Motor neuron (in vitro differentiated cells): ENCODE results near the gene BRD4. TPM values are rescaled to one million over a fixed set of nuclear protein-coding genes. Genes with fewer than 3 reads are reported as not detected.

Source experiments
- ATAC-seq, 8 experiments: fragments of 200-7000 bp; cut with Tn5 transposase; replicated peaks in 6 of 8; 2 replicates each; pipeline ENCODE4 v1.8.0; 2021; ENCODE audit warnings: mild to moderate bottlenecking in 8 of 8, moderate library complexity in 8 of 8
- H3K27ac ChIP-seq, 2 donors: fragments of 250-450 bp; sonication (Bioruptor Pico); 2 replicates each; pipeline ENCODE4 v1.9.0; 2021; ENCODE audit warnings: antibody characterized with exemption in 2 of 2, mild to moderate bottlenecking in 2 of 2, moderate library complexity in 1 of 2
- H3K4me1 ChIP-seq, 2 donors: fragments of 250-450 bp; sonication (Bioruptor Pico); replicated peaks in 1 of 2; 2 replicates each; pipeline ENCODE4 v1.6.1; 2021; ENCODE audit warnings: antibody characterized with exemption in 2 of 2, mild to moderate bottlenecking in 2 of 2, moderate library complexity in 1 of 2
- H3K4me3 ChIP-seq, 5 donors: fragments of 250-450 bp; sonication (Bioruptor Pico); 2 replicates each; pipeline ENCODE4 v1.9.0; 2021; ENCODE audit warnings: antibody characterized with exemption in 5 of 5, mild to moderate bottlenecking in 5 of 5, moderate library complexity in 4 of 5
- WGBS, 10 experiments: fragments of 450-650 bp; shearing (Covaris generic); methylation state at CpG; one replicate each; pipeline ENCODE4 v1.0.0; 2022; 5-methylcytosine and 5-hydroxymethylcytosine counted together
- in situ Hi-C, 9 experiments: fragments of 400-800 bp; cut with MboI; loops; one replicate each; pipeline ENCODE4 v1.15.0; 2021; ENCODE audit warnings: low sequenced_read_pairs in 9 of 9, low pct_unique_long_range_greater_than_20kb in 2 of 9; ENCODE audit not compliant: unreplicated experiment in 9 of 9
- total RNA-seq, 8 experiments: library from RNA; unstranded; fragments of 300-600 nt; gene quantifications; 2 replicates each; pipeline versions ENCODE4 v1.2.3 to v1.2.4, GENCODE V29; 2022

BRD4 gene
- total RNA-seq, 8 experiments from 2014 or later, result 10.5 to 70.6 (median 23.0) TPM

DNA sequence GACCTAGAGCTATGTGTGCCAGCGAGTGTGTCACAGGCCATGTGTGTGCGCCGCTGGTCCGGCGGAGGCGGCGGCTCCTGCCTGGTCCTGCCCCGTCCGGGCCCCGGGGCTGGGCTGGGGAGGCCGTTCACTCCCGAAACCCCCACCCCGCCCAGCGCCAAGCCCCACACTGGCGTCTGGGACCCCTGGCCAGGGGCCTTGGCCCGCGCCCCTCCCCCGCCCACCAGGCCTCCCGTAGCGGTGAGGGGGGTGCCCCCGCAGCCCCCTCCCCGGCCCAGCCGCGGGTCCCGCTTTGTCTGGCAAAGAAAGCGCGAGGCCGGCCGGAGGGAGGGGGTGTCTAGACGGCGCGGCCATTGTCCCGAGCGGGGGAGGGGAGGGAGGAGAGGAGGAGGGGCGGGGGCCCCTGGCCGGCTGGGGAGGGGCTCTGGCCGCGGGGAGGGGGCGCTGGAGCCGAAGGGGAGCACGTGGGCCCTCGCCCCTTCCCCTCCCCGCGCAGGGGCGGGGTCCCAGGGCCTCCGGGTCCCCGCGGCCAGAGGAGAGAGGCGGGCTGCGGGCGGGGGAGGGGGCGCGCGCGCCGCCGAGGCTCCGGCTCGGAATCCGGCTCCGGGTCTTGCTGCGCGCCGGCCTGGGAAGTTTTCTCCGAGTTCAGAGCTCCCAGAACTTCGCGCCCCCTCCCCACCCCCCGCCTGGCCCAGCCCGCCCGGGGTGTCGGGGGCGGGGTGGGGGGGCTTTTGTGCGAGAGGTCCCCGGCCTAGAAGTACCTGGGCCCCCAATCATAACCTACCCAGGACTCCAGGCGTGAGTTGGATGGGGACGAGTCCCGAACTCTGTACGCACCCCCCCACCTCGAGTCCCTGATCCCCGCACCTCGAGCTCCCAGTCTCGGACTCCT, 132.4 kb downstream of the BRD4 start:
- peak overlapping the region; percentile 18 to 78 for H3K27ac ChIP-seq
- in situ Hi-C loops, result loop anchor here in 1 of 9 experiments (25.0 kb wide), 1 partner anchor 362 kb away; no protein-coding TSS in a partner anchor
- no CpG with 5 or more reads among the region's 82 CpGs for WGBS, 10 experiments

DNA sequence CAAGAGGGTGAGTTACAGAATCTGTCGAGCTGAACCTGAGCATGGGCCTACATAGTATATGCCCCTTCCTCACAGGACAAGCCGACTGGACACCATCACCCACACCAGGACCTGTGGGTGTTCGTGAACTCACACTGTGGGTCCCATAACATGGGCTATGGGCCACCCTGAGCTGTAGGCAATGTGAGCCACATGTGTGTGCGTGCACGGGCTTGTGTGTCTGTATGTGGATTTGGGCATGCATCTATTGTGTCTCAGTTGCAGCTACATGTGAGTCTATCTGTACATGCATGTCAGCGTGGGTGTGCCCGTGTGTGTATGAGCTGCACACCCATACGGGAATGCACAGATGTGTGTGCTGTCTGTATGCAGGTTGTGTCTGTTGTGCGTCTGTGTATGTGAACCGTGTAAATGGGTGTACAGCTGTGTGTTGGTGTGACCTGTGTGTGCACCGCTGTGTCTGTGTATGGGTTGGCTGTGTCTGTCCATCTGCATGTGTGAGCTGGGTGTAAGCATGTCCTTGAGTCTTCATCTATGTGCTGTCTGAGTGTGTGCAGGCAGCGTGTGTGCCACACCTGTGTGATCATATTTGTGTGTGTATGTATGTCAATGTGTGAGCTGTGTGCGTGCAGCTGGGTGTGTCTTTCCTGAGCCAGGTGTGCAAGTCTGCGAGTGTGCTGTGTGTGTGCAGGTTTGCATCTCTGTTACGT, 133.2 kb downstream of the BRD4 start:
- H3K27ac ChIP-seq, result peak overlapping the region in 1 of 2 donors; percentile 71
- peak overlapping the region in 4 of 5 donors; percentile 40 to 73 (median 50) for H3K4me3 ChIP-seq
- ATAC-seq, result no peak
- 84 to 100% (median 93%) methylated on average over 1 to 5 of the region's 15 CpGs; no CpG with 5 or more reads in 5 of the 10 experiments for WGBS, 10 experiments
- in situ Hi-C loops, result loop anchor here in 1 of 9 experiments (25.0 kb wide), 1 partner anchor 363 kb away; no protein-coding TSS in a partner anchor
- peaks cover 4 to 22% of the 10 kb centered on the region in 2 donors for H3K4me1 ChIP-seq

More for the DNA sequence above, 132.4 kb downstream of the BRD4 start:
- peak overlapping the region; percentile 32 to 73 (median 43) for H3K4me3 ChIP-seq
- peaks cover 4 to 21% of the 10 kb centered on the region in 2 donors for H3K4me1 ChIP-seq
- ATAC-seq, result peak in 6 of 8 experiments; percentile 5 to 43 (median 31)

DNA sequence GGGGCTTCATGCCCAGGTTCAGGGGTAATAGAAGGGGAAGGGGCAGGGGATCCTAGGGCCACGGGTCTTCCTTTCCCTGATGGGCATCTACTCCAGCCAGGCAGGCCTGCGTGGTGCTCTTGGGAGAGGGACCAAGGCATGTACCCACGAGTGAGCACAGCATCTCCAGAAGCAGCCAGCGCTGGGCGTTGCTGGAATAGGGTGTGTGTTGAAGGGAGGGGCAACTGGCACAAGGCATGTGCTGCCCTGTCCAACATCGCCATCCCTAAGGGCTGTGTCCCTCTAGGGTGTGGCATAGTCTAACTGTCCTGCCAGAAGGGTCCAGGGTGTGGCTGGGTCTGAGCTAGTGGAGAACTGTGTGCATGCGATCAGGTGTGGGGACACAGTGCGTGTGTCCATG, 134.4 kb downstream of the BRD4 start:
- in situ Hi-C loops, result loop anchor here in 1 of 9 experiments (25.0 kb wide), 1 partner anchor 364 kb away; no protein-coding TSS in a partner anchor
- ATAC-seq, result peak in 3 of 8 experiments; percentile 3 to 23 (median 17)
- H3K27ac ChIP-seq, result no peak overlapping the region
- no peak overlapping the region for H3K4me3 ChIP-seq
- WGBS, 10 experiments, result 11 to 100% (median 70%) methylated on average over 1 to 4 of the region's 8 CpGs; no CpG with 5 or more reads in 3 of the 10 experiments
- H3K4me1 ChIP-seq, result peaks cover 4 to 22% of the 10 kb centered on the region in 2 donors

DNA sequence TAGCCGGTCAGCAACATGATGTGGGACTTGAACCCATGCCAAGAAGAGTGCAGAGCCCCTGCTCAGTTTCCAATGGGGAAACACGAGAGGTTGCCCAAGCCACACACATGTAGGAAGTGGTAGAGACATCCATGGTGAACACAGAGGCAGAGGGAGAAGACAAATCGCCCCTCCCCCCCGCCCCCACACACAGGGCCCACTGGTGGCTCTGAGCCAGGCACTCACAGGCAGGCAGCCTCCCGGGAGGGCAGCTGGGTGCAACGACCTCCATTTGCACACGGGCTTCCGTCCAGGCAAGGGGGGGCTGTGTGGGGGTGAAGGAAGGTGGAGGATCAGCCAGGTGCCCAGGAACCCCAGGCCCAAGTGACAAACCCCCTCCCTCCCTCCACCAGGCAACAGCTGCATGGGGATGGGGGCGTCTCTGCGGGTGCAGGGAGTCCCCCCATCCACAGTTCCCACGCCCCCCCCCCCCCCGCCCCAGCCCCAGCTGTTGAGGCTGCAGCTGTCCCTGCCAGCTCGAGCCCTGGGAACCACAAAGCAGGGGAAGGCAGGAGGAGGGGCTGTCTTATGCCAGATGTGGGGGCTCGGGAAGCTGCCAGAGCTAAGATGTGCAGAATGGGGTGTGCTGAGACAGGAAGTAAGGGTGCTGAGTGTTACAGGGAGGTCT, 134.9 kb downstream of the BRD4 start:
- H3K27ac ChIP-seq, result no peak overlapping the region
- in situ Hi-C loops, result loop anchor here in 1 of 9 experiments (25.0 kb wide), 1 partner anchor 365 kb away; no protein-coding TSS in a partner anchor
- WGBS, 10 experiments, result 33 to 60% methylated on average over 1 of the region's 14 CpGs; no CpG with 5 or more reads in 8 of the 10 experiments
- H3K4me3 ChIP-seq, result no peak overlapping the region
- ATAC-seq, result no peak
- H3K4me1 ChIP-seq, result peaks cover 4 to 22% of the 10 kb centered on the region in 2 donors

DNA sequence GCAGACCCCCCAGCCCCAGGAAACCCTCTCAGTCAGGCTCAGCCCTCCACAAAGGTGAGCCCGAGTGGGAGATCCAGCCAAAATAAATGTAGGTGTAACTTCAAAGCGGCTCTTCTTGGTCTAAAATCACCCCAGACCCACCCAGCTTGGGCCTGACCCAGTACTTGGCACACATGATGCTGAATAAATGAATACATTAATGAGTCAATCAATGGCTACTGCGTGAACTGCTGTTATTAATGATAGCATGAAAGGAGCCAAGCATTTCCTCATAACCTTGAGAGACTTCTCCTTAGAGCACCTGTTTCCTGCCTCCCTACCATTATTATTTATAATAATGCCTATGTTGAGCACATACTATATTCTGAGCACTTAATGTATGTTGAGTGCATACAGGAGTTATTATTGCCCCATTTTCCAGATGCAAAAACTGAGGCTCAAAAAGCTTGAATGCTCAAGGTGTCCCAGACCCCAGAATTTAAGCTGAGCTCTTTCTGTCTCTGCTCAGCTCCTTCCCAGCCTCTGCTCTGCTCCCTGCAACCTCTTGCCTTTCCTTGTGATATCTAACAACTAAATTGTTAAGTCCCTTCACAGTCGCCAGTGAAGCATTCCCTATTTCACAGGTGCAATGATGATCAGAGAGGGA, 135.9 kb downstream of the BRD4 start:
- 56 to 100% (median 93%) methylated on average over 1 to 3 of the region's 4 CpGs; no CpG with 5 or more reads in 1 of the 10 experiments for WGBS, 10 experiments
- Histone ChIP-seq H3K4me1 (peaks cover 4 to 22% of the 10 kb centered on the region in 2 donors), H3K27ac (no peak overlapping the region), H3K4me3 (peak overlapping the region in 4 of 5 donors; percentile 34 to 44 (median 43))
- ATAC-seq, result no peak
- in situ Hi-C loops, result loop anchor here in 1 of 9 experiments (25.0 kb wide), 1 partner anchor 366 kb away; no protein-coding TSS in a partner anchor

DNA sequence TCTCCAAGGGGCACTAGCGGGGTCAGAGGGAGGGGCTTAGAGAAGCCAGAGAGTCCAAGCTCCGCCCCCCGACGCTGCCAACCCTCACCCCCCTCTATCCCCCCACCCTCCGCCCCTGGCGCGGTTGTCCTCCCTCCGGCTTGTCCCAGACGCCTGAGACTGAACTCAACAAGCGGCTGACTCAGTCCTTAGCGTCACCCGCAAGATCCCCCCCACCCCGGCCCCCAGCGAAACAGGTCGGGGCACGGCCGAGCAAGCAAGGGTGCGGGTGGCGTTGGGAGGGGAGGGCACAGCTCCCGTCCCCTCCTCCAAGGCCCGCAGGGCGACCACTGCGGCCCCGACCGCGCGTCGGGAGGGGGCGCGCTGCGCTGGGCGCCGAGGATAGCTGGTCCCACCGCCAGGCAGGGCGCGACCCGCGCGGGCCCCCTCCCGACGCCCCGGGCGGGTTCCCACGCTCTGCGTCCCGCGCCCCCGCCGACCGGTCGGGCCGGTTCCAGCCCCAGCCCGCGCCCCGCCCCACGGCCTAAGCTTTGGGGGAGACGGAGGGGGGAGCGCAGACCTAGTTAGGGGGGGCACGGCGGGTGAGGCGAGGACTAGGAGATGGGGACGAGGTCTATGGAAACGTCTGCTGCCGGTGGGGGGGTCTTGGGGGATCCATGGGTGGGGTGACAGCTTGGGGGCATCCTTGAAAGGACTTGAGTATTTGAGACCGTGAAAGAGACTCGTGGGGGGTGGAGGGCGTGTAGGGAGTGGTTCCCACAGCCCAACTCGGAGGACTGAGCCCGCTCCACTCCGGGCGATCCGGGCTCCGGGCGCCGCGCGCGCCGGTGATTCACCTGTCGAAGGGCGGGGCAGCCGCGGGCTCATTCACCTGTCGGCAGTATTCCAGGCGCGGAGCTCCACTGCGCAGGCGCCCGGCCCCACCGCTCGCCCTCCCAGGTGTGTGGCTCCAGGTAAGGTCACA, 136.7 kb downstream of the BRD4 start:
- H3K4me3 ChIP-seq, result peak overlapping the region; percentile 34 to 44 (median 43)
- in situ Hi-C loops, result loop anchor here in 1 of 9 experiments (25.0 kb wide), 1 partner anchor 367 kb away; no protein-coding TSS in a partner anchor
- peaks cover 4 to 22% of the 10 kb centered on the region in 2 donors for H3K4me1 ChIP-seq
- no peak overlapping the region for H3K27ac ChIP-seq
- WGBS, 10 experiments, result no CpG with 5 or more reads among the region's 91 CpGs
- peak; percentile 56 to 87 (median 85) for ATAC-seq

DNA sequence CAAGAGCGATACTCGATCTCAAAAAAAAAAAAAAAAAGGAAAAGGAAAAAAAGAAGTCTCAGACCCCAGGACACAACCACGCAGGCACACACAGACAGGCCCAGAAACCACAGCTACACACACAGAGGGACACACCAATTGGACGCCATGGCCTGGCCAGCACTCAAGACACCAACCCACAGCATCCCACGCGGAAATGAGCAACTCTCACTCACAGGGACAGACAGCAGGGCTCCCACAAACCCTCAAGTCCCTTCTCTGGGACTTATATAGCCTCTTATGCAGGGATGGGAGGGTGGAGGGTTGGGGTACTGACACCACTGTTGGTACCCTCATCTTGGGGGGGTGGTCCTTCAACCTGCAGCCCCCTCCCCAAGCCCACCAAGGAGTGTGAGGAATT, 137.4 kb downstream of the BRD4 start:
- peak in 6 of 8 experiments; percentile 6 to 20 (median 12) for ATAC-seq
- H3K4me1 ChIP-seq, result peaks cover 4 to 22% of the 10 kb centered on the region in 2 donors
- H3K4me3 ChIP-seq, result peak overlapping the region; percentile 34 to 44 (median 43)
- in situ Hi-C loops, result loop anchor here in 1 of 9 experiments (25.0 kb wide), 1 partner anchor 367 kb away; no protein-coding TSS in a partner anchor
- 0 to 100% (median 58%) methylated on average over 1 to 2 of the region's 6 CpGs; no CpG with 5 or more reads in 5 of the 10 experiments for WGBS, 10 experiments
- H3K27ac ChIP-seq, result peak overlapping the region in 1 of 2 donors; percentile 22

DNA sequence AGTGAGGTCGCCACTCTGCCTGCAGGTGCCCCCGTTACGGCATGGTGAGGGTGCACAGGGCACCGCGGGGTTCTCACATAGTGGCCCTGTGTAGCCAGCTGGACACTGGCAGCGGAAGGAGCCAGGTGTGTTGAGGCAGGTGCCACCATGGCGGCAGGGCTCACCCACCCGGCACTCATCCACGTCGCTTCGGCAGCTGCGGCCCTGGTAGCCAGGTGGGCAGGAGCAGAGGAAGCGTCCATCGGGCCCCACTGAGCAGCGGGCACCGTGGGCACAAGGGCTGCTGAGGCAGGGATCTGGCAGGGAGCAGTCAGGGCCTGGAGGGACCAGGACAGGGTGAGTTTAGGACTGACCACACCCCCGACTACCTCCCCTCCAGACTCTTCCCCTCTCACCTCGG, 140.4 kb downstream of the BRD4 start:
- WGBS, 10 experiments, result 84 to 100% (median 100%) methylated on average over 1 to 5 of the region's 18 CpGs; no CpG with 5 or more reads in 5 of the 10 experiments
- Histone ChIP-seq H3K27ac (no peak overlapping the region), H3K4me3 (no peak overlapping the region), H3K4me1 (peaks cover 4 to 7% of the 10 kb centered on the region in 2 donors)
- in situ Hi-C loops, result loop anchor here in 1 of 9 experiments (25.0 kb wide), 1 partner anchor 370 kb away; no protein-coding TSS in a partner anchor
- ATAC-seq, result no peak

DNA sequence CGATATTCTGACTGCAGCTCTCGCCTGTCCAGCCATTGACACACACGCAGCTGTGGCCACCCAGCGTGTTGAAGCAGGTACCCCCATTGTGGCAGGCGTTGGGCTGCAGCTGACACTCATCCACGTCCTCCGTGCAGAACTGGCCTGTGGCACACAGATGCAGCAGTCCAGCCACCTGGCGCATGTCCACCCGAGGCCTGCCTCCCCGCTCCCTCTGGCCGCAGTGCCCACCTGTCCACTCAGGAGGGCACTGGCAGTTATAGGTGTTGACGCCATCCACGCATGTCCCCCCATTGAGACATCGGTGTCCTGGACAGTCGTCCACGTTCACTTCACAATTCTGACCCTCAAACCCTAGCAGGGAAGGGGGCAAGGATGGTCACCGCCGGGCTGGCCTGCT, 140.8 kb downstream of the BRD4 start:
- Histone ChIP-seq H3K27ac (no peak overlapping the region), H3K4me1 (peaks cover 4 to 7% of the 10 kb centered on the region in 2 donors), H3K4me3 (no peak overlapping the region)
- WGBS, 10 experiments, result 84 to 100% (median 97%) methylated on average over 3 to 6 of the region's 18 CpGs; no CpG with 5 or more reads in 5 of the 10 experiments
- in situ Hi-C loops, result loop anchor here in 1 of 9 experiments (25.0 kb wide), 1 partner anchor 371 kb away; no protein-coding TSS in a partner anchor
- no peak for ATAC-seq

DNA sequence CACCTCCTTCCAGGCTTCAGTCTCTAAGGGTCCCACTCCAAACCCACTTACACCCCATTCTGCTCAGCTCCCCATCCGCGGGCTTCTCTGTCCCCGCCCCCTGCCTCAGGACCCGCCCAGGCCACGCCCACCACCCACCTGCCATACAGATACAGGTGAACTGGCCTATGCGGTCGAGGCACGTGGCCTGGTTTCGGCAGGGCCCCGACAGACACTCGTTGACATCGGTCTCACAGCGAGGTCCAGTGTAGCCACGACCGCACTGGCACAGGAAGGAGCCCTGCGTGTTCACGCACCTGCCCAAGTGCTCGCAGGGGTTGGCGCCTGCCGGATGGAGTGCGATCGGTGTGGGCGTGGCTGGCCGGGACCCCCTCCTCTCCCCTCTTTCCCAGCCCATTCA, 143.5 kb downstream of the BRD4 start:
- H3K4me1 ChIP-seq, result peaks cover 0 to 8% of the 10 kb centered on the region in 2 donors
- in situ Hi-C loops, result loop anchor here in 2 of 9 experiments (10.0 to 25.0 kb wide), 2 partner anchors 366 to 373 kb away; no protein-coding TSS in a partner anchor
- H3K4me3 ChIP-seq, result no peak overlapping the region
- H3K27ac ChIP-seq, result no peak overlapping the region
- 87% methylated on average over 3 of the region's 24 CpGs; no CpG with 5 or more reads in 9 of the 10 experiments for WGBS, 10 experiments
- no peak for ATAC-seq
